Calu3 (cell line): ENCODE data around the gene TOR4A. TPM values are rescaled to one million over a fixed set of nuclear protein-coding genes. Genes with fewer than 3 reads are reported as not detected.

Source experiments
- BruUV-seq: library from RNA; stranded (reverse); fragments of 400-500 nt; replicated peaks from 2 replicates; lab custom pipeline; 2021; lab: Mats Ljungman, UMichigan
- CTCF ChIA-PET: fragments of 300-600 bp; sonication (Branson Sonifier 250); formaldehyde crosslinking; loops from one replicate; lab custom pipeline; 2022; ENCODE audit warnings: antibody characterized with exemption; lab: Charles Lee
- DNase-seq: peaks from one replicate; pipeline ENCODE4 v3.0.0; 2022
- H3K27ac Mint-ChIP-seq: one replicate; pipeline ENCODE4 v1.8.0; 2022; ENCODE audit warnings: mixed read lengths; ENCODE audit not compliant: unreplicated experiment
- H3K27me3 Mint-ChIP-seq: one replicate; pipeline ENCODE4 v1.8.0; 2022; ENCODE audit warnings: mixed read lengths; ENCODE audit not compliant: unreplicated experiment
- H3K36me3 Mint-ChIP-seq: one replicate; pipeline ENCODE4 v1.8.0; 2022; ENCODE audit warnings: mild to moderate bottlenecking, moderate library complexity, mixed read lengths; ENCODE audit not compliant: insufficient read depth, unreplicated experiment
- H3K4me1 Mint-ChIP-seq: one replicate; pipeline ENCODE4 v1.8.0; 2022; ENCODE audit warnings: mild to moderate bottlenecking, low read depth, mixed read lengths; ENCODE audit not compliant: unreplicated experiment
- H3K4me3 Mint-ChIP-seq: one replicate; pipeline ENCODE4 v1.8.0; 2022; ENCODE audit warnings: mild to moderate bottlenecking, low read depth, moderate library complexity, mixed read lengths; ENCODE audit not compliant: unreplicated experiment
- H3K9me3 Mint-ChIP-seq: one replicate; pipeline ENCODE4 v1.8.0; 2022; ENCODE audit warnings: low read depth, mixed read lengths; ENCODE audit not compliant: unreplicated experiment
- intact Hi-C: fragments of 100-400 bp; cut with micrococcal nuclease; formaldehyde crosslinking; loops from one replicate; pipeline ENCODE4 v1.10.0; 2022; ENCODE audit not compliant: unreplicated experiment
- total RNA-seq: library from RNA; stranded (reverse); gene quantifications from 2 replicates; pipeline ENCODE4 v1.2.3, GENCODE V29; 2022
- TF ChIP-seq, protein P1 (sequence below): fragments of 200-600 bp; IDR thresholded peaks from one replicate; pipeline ENCODE4 v1.8.0; 2022; ENCODE audit warnings: antibody characterized with exemption; ENCODE audit not compliant: unreplicated experiment

Gene TOR4A
- total RNA-seq, 1 experiment from 2014 or later = 51.8 TPM

GRCh38 chr9:137228968-137229896 is 48.3 kb upstream of the TOR4A start:
- CTCF ChIA-PET = interaction anchor here (0.6 kb wide), 1 partner anchor 38 kb away, joined by 3 read pairs; no protein-coding TSS in a partner anchor
- H3K9me3 Mint-ChIP-seq = no peaks in the 10 kb centered on the region
- no TSS peak for BruUV-seq
- DNase-seq = no peak
- H3K4me1 Mint-ChIP-seq = peaks cover 19% of the 10 kb centered on the region
- TF ChIP-seq, protein P1, sequence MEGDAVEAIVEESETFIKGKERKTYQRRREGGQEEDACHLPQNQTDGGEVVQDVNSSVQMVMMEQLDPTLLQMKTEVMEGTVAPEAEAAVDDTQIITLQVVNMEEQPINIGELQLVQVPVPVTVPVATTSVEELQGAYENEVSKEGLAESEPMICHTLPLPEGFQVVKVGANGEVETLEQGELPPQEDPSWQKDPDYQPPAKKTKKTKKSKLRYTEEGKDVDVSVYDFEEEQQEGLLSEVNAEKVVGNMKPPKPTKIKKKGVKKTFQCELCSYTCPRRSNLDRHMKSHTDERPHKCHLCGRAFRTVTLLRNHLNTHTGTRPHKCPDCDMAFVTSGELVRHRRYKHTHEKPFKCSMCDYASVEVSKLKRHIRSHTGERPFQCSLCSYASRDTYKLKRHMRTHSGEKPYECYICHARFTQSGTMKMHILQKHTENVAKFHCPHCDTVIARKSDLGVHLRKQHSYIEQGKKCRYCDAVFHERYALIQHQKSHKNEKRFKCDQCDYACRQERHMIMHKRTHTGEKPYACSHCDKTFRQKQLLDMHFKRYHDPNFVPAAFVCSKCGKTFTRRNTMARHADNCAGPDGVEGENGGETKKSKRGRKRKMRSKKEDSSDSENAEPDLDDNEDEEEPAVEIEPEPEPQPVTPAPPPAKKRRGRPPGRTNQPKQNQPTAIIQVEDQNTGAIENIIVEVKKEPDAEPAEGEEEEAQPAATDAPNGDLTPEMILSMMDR = no peak
- no peak overlapping the region for H3K27ac Mint-ChIP-seq
- peaks cover under 1% of the 10 kb centered on the region for H3K27me3 Mint-ChIP-seq
- H3K4me3 Mint-ChIP-seq = no peak overlapping the region
- H3K36me3 Mint-ChIP-seq = peaks cover 18% of the 10 kb centered on the region
- intact Hi-C loops = loop anchor here (5.0 kb wide), 1 partner anchor 52 kb away; no protein-coding TSS in a partner anchor

- H3K4me3 Mint-ChIP-seq = no peak overlapping the region
- DNase-seq = no peak
- TF ChIP-seq, protein P1 = no peak
- no peaks in the 10 kb centered on the region for H3K9me3 Mint-ChIP-seq
- H3K36me3 Mint-ChIP-seq = peaks cover 24% of the 10 kb centered on the region
- peaks cover 24% of the 10 kb centered on the region for H3K4me1 Mint-ChIP-seq
- CTCF ChIA-PET = interaction anchor here (0.6 kb wide), 1 partner anchor 163 kb away, joined by 3 read pairs; no protein-coding TSS in a partner anchor
- H3K27ac Mint-ChIP-seq = no peak overlapping the region
- peaks cover 10% of the 10 kb centered on the region for H3K27me3 Mint-ChIP-seq
- intact Hi-C loops = loop anchor here (5.0 kb wide), 1 partner anchor 53 kb away; no protein-coding TSS in a partner anchor
- BruUV-seq = no TSS peak
Observed at GRCh38 chr9:137229903-137230704, 47.4 kb upstream of the TOR4A start.

DNA sequence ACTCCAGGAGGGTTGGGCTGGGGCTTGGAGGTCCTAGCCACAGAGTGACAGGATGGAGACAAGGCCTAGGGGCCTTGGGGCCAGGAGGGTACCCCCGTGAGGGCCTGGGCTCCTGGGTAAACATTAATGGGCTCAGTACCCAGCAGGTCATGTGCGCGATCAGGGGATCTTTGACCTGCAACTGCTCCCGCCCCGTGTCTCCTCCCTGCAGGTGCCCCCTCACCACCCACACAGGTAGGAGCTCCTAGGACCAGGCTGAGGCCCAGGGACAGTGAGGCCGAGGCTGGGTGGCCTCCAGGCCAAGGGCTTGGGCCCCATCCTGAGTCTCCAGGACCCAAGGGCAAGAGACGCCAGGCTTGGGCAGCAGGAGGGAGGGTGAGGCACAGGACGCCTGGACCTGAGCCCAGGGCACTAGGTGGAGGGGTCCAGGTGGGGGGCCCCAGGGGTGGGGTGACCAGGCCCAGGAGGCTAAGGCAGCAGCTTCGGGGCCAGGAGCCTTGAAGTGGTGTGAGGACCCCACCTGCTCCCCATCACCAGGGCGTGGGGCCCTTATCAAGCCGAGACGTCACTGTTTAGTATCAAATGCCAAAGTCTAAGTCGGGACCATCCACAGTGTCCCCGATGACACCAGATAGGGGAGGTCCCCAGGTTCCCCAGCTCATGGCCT is 46.7 kb upstream of the TOR4A start, which contains the start of gene SLC34A3:
Gene SLC34A3, plus strand, starts transcription at position 197 of the 667 bp plus-strand sequence. CDS start 802 bp downstream, outside the sequence.
- intact Hi-C loops = no loop called here
- no TSS peak for BruUV-seq
- H3K4me1 Mint-ChIP-seq = peaks cover 27% of the 10 kb centered on the region
- peaks cover 17% of the 10 kb centered on the region for H3K27me3 Mint-ChIP-seq
- peaks cover 29% of the 10 kb centered on the region for H3K36me3 Mint-ChIP-seq
- CTCF ChIA-PET = interaction anchor here (0.6 kb wide), 1 partner anchor 163 kb away, joined by 3 read pairs; no protein-coding TSS in a partner anchor
- no peak within 1 kb of the TSS for H3K27ac Mint-ChIP-seq
- TF ChIP-seq, protein P1 = no peak
- H3K4me3 Mint-ChIP-seq = no peak within 1 kb of the TSS
- no peak for DNase-seq
- H3K9me3 Mint-ChIP-seq = no peaks in the 10 kb centered on the region
